Measurements from ENCODE around the gene CACNB1.

CACNB1 gene

DNA sequence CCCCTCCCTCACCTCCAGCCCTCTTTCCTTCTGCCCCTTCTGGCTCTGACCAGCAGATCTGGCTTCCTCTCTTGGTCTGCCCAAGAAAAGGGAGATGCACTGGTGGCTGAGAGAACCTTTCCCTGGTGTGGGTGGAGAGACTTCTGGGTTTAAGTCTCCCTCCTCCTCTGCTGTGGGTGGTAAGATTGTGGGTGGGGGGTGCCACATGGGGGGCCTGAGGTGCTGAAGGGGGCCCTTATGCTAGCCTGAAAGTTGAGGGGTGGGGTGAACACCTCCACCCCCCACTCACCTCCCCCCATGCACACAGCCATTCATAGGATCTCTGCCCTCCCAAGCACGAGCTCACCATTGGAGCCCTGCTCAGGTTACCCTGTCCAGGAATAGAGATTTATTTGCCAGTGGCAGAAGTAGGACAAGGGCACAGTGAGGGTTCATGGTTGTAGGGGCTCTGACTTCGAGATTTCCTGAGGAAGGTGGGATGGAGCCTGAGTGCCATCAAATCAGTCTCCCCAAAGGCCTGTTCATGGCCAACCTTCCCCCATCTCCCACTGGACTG lies 30.0 kb upstream of the CACNB1 start:
- TF ChIP-seq CTCF (IDR thresholded peaks at IDR 0.05; ENCODE audit: control extremely low read depth, extremely low read depth, low read depth, missing control alignments), result no peak
- DNase-seq (ENCODE audit: extremely low spot score), result no peak
- ChIA-PET CTCF (interaction anchor here (1.8 kb wide), 1 partner anchor 17 kb away, joined by 8 read pairs; no protein-coding TSS in a partner anchor), POLR2A (interaction anchor here (0.7 kb wide), 1 partner anchor 21 kb away, joined by 7 read pairs; no protein-coding TSS in a partner anchor)

DNA sequence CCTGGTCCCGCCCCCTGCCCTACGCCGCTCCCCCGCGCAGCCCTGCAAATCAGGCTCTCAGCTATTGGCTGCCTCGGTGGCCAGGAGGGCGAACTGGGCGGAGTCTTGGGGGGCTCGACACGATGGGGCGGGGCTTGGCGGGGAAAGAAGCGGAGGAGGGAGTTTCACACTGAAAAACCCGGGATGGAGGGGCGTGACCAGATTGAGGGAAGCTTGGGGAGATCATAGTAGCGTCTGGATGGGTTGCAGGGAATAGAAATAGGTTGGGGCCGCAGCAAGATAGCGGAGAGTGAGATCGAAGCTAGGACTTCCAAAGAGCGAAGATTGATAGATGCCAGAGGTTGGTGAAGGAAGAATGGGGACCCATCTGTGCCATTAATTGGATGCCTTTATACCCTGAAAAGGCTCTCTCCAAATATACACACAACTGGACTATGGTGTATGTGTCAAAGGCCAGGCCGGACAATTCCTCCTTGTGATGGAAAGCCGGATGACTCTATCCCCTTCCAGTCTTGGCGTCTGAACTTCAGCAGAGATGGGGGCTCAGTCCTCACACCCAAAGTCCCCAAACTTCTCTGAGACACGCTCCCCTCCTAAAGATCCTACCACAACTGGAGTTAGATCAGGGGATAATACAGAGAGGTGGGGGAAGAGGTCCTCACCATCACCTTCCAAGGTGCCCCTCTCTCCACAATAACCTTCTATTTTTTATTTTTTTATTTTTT lies 28.7 kb upstream of the CACNB1 start:
- ChIA-PET CTCF (interaction anchor here (1.0 to 1.2 kb wide), 2 partner anchors 10 to 62 kb away, joined by 3 read pairs; no protein-coding TSS in a partner anchor), POLR2A (no interaction called here)
- no peak for TF ChIP-seq CTCF (IDR thresholded peaks at IDR 0.05; ENCODE audit: control extremely low read depth, extremely low read depth, low read depth, missing control alignments)
- DNase-seq (ENCODE audit: extremely low spot score), result no peak

DNA sequence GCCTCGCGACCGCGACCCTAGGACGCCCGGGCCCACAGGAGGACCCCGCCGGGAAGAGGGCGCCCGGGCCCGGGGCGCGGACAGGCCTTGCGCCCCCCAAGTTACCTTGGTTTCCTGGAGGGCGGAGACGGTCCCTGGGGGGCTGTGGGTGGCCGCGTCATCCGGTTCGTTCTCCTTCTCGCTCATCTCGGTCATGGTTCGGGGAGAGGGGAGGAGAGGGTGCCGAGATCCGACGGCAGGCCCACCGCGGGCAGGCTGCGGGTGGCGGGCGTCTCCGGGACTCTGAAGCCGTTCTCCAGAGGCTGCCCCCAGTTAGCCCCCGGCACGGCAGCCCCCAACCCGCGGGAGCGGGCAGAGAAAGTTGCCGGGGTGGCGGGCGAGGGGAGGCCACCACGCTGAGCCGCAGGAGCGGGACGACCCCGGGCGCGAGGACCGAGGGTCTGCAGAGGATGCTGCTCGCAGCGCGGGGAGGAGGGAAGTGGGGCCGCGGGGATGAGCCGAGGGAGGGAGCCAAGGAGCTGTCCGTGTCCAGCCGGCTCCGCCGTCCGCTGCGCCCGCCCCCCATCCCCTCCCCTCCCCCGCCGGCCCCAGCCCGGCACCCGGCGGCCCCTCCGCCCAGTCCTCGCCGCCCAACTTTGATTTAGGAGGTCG lies 28.0 kb upstream of the CACNB1 start, which contains the start of gene STAC2:
Gene STAC2 (minus strand): TSS at position 638 of the 651 bp plus-strand sequence. CDS start 443 bp downstream, at position 195.
- ChIA-PET CTCF (interaction anchor here (1.0 kb wide), 1 partner anchor 61 kb away, joined by 3 read pairs; no protein-coding TSS in a partner anchor), POLR2A (no interaction called here)
- TF ChIP-seq CTCF (IDR thresholded peaks at IDR 0.05; ENCODE audit: control extremely low read depth, extremely low read depth, low read depth, missing control alignments), result no peak
- no peak for DNase-seq (ENCODE audit: extremely low spot score)

- TF ChIP-seq CTCF (IDR thresholded peaks at IDR 0.05; ENCODE audit: control extremely low read depth, extremely low read depth, low read depth, missing control alignments), result no peak
- ChIA-PET CTCF (no interaction called here), POLR2A (no interaction called here)
- DNase-seq (ENCODE audit: extremely low spot score), result no peak
Observed at GRCh38 chr17:39224778-39225307, 27.4 kb upstream of the CACNB1 start.

GRCh38 chr17:39223907-39224777 lies 26.7 kb upstream of the CACNB1 start:
- ChIA-PET POLR2A (no interaction called here), CTCF (interaction anchor here (1.3 to 2.7 kb wide), 4 partner anchors 8 to 20 kb away, joined by 4 to 19 read pairs (median 4); no protein-coding TSS in a partner anchor)
- TF ChIP-seq CTCF (IDR thresholded peaks at IDR 0.05; ENCODE audit: control extremely low read depth, extremely low read depth, low read depth, missing control alignments), result no peak
- DNase-seq (ENCODE audit: extremely low spot score), result no peak

Data from GM10248 (cell line).